ENCODE results near the gene RPRD1B. TPM values are rescaled to one million over a fixed set of nuclear protein-coding genes. Genes with fewer than 3 reads are reported as not detected.

Gene RPRD1B
- total and polyA plus RNA-seq, 2 of the 4 experiments (the other 2 are of a cell fraction) = 8.4 to 9.9 TPM

- TF ChIP-seq MXI1 (IDR thresholded peaks at IDR 0.05; ENCODE audit: borderline replicate concordance, low read depth, low read length) = no peak
These were observed 58.1 kb downstream of the RPRD1B start (continued) for GRCh38 chr20:38091441-38092216.

- intact Hi-C loops (cut with micrococcal nuclease) = no loop called here
- no TSS peak for BruUV-seq (replicated peaks)
- peak overlapping the region; percentile 34; the same call in 1 of the 2 replicates for H3K4ac ChIP-seq (ENCODE audit: low read depth, low read length)
- H3K9me3 ChIP-seq (ENCODE audit: control insufficient read depth, insufficient read depth, low read length) = no peaks in the 10 kb centered on the region
- no peak for DNase-seq
- H3K27me3 ChIP-seq (ENCODE audit: control insufficient read depth, insufficient read depth, low read length) = no peaks in the 10 kb centered on the region
- 88% methylated on average over 6 of the region's 12 CpGs; no CpG with 5 or more reads in 1 of the 2 experiments for WGBS, 2 experiments (ENCODE audit: extremely low coverage in 2 of 2, insufficient read length in 1 of 2)
- no peak overlapping the region for H3K9ac ChIP-seq (ENCODE audit: low read depth, low read length)
- peaks cover 26% of the 10 kb centered on the region for H3K4me1 ChIP-seq (ENCODE audit: control insufficient read depth, insufficient read depth, low read length)
- no peak overlapping the region for H3K4me3 ChIP-seq (ENCODE audit: insufficient read depth, low read depth, low read length)
- no peak overlapping the region for H4K5ac ChIP-seq (ENCODE audit: low read depth, low read length)
- TF ChIP-seq RAD21 (IDR thresholded peaks at IDR 0.05; ENCODE audit: low read length) (no peak), FOS (IDR thresholded peaks at IDR 0.05; ENCODE audit: low read depth, low read length) (no peak), MAFK (IDR thresholded peaks at IDR 0.05; ENCODE audit: low read depth, low read length) (no peak), USF2 (IDR thresholded peaks at IDR 0.05; ENCODE audit: low read depth, low read length) (no peak), MXI1 (IDR thresholded peaks at IDR 0.05; ENCODE audit: borderline replicate concordance, low read depth, low read length) (no peak), RFX5 (IDR thresholded peaks at IDR 0.05; ENCODE audit: low read depth, low read length) (no peak), ELK1 (IDR thresholded peaks at IDR 0.05; ENCODE audit: borderline replicate concordance, low read depth, low read length) (no peak), CTCF (conservative IDR thresholded peaks at IDR 0.05; ENCODE audit: low read depth, low read length) (no peak), CEBPB (IDR thresholded peaks at IDR 0.05; ENCODE audit: low read depth, low read length) (no peak)
- 0 out of 3 replicates have a peak overlapping the region, but pooled peaks have one; percentile 9 for H2BK15ac ChIP-seq (ENCODE audit: low read depth, low read length)
- ChIA-PET POLR2A (ENCODE audit: unreplicated experiment) (no interaction called here), CTCF (no interaction called here)
- no peak overlapping the region for H3K56ac ChIP-seq (ENCODE audit: extremely low read depth, insufficient read depth, low read length)
- peaks cover 15 to 55% of the 10 kb centered on the region in 2 experiments for H3K79me1 ChIP-seq (ENCODE audit: low read depth in 1 of 2, low read length in 2 of 2)
- H3K27ac ChIP-seq (ENCODE audit: insufficient read depth, low read length) = 0 out of 2 replicates have a peak overlapping the region, but pooled peaks have one; percentile 17
- H3K23ac ChIP-seq (ENCODE audit: low read depth, low read length) = peak overlapping the region; percentile 30; the same call in 1 of the 2 replicates
- peak overlapping the region; percentile 36; the same call in 1 of the 2 replicates for H2BK120ac ChIP-seq (ENCODE audit: low read depth, low read length)
- peak overlapping the region; percentile 60 for H2BK5ac ChIP-seq (ENCODE audit: low read depth, low read length, poor library complexity, severe bottlenecking)
- H4K20me1 ChIP-seq (ENCODE audit: insufficient read depth, low read length) = no peaks in the 10 kb centered on the region
- H3K18ac ChIP-seq (ENCODE audit: low read depth, low read length) = no peak overlapping the region
- H4K8ac ChIP-seq (ENCODE audit: low read depth in 2 of 2, low read length in 2 of 2) = peak overlapping the region; percentile 13 to 50; a peak in 1 of 4 replicates
- in situ Hi-C loops (cut with MboI; ENCODE audit: low sequenced_read_pairs) = no loop called here
- peak overlapping the region; percentile 5; the same call in 1 of the 2 replicates for H2BK20ac ChIP-seq (ENCODE audit: low read depth, low read length)
- peak overlapping the region; percentile 39 for H2AK5ac ChIP-seq (ENCODE audit: low read depth, low read length)
- H2AK9ac ChIP-seq (replicated peaks; ENCODE audit: low read depth, low read length, poor library complexity) = no peak overlapping the region
- H4K91ac ChIP-seq (ENCODE audit: insufficient read depth, low read depth, low read length) = no peak overlapping the region
- dilution Hi-C loops (cut with HindIII; ENCODE audit: low sequenced_read_pairs, unreplicated experiment) = no loop called here
- ATAC-seq (ENCODE audit: low read depth) = no peak
- no peak overlapping the region for H3K4me2 ChIP-seq (ENCODE audit: low read depth, low read length)
- H3K14ac ChIP-seq (replicated peaks; ENCODE audit: low read depth, low read length) = no peak overlapping the region
- peaks cover 26% of the 10 kb centered on the region for H3K9me1 ChIP-seq (ENCODE audit: insufficient read depth, low read length)
- peaks cover 18% of the 10 kb centered on the region for H3K36me3 ChIP-seq (ENCODE audit: control insufficient read depth, insufficient read depth, low read length)
- H2AFZ ChIP-seq (replicated peaks; ENCODE audit: low read length, poor library complexity) = no peak overlapping the region
These were observed 58.8 kb downstream of the RPRD1B start for GRCh38 chr20:38092260-38092857.

Data from IMR-90 (cell line).